ENCODE data around the gene TMPRSS6. TPM values are rescaled to one million over a fixed set of nuclear protein-coding genes. Genes with fewer than 3 reads are reported as not detected.
A peak's percentile ranks its signal among the peaks of the same experiment; 100 is the strongest.

TMPRSS6 gene
- total RNA-seq, 1 experiment from 2014 or later, result not detected

DNA sequence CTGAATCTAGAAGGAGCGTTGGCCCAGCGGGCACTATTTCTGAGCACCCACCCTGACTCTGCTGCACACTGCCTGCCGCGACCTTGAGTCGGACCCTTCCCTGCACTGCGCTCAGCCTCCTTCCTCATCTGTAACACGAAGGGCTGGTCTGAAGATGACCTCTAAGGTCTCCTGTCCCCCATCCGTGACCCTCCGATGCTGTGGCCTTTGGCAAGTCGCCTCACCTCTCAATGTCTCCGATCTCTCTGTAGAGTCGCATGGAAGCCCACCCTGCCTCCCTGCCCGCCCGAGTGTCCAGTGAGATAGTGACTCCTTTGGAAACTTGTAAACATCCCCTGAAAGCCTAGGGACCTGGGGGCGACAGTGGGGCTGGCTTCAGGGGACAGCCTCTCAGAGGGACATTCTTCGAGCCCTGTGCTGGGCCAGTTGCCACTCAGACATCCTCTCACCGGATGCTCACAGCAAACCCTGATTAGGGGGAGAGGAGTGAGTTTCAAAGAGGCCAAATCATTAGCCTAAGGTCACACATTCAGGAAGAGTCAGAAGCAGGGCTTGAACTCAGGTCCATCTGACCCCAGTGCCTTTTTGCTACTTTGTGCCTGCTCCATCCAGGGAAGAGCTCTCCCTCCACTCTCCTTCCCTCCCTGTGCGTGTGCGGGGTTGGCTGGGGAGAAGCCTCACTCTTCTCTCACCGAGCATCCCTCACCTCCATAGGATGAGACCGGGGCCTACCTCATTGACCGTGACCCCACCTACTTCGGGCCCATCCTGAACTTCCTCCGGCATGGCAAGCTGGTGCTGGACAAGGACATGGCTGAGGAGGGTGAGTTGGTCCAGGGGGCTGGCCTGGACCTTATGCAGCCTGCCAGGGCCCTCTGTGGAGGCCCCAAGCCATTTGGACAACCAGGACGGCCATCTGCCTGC lies 56.9 kb downstream of the TMPRSS6 start:
- DNase-seq (ENCODE audit: low read depth), result no peak

DNA sequence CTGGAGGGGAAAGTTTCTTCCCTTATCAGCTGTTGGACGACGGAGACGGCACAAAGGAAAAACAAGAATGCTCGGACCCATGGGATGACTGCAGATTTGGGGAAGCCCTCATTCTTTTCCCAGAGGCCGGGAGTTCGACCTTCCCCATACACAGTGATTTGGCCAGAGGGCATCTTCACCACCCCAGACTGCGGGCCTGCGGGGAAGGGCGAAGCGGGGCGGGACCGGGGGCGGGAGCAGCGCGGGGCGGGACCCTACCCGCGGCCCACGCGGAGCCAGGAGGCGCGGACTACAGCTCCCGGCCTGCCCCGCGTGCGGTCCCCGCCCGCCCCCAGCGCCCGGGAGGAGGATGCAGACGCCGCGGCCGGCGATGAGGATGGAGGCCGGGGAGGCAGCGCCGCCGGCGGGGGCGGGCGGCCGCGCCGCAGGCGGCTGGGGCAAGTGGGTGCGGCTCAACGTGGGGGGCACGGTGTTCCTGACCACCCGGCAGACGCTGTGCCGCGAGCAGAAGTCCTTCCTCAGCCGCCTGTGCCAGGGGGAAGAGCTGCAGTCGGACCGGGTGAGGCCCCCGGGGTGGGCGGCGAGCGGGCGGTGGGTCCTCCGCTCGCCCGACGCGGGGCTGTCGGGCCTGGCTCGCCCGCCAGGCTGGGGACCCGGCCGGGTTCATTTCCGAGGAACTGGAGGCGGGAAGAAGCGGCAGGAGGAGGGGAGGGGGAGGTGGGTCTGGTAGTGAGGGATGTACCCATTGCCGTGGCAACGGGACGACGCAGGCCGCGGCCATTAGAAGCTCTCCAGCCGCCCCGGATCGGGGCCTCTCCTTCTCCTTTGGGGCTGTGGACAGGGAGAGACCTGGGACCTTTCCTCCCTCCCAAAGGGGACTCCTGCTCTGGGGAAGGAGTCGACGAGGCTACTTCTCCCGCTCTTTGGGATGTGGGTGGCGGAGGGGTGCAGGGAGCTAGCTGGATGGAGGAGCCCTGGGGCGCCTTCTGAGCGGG lies 57.8 kb downstream of the TMPRSS6 start, which contains the start of gene KCTD17:
Gene KCTD17, plus strand, starts transcription at position 352 of the 995 bp plus-strand sequence. Its CDS starts 19 bp downstream, at position 371.
- peak; percentile 67 for DNase-seq (ENCODE audit: low read depth)

DNA sequence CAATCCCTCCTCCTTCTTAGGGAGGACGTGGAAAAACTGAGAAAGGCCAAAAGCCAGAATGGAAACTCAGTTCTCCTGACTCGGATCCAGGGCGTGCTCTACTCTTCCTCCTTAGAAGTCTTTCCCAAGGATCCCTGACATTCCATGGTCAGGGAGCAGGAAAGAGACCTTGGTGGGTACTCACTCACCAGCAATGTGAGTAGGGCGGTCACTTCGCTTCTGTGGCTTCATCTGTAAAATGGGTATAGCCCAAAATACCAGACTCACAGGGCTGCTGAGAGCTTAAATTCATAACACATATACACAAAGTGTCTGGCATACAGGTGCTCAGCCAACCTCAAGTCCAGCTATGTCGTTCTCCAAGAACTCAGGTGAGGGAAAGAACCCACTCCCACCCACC lies 58.6 kb downstream of the TMPRSS6 start:
- no peak for DNase-seq (ENCODE audit: low read depth)

DNA sequence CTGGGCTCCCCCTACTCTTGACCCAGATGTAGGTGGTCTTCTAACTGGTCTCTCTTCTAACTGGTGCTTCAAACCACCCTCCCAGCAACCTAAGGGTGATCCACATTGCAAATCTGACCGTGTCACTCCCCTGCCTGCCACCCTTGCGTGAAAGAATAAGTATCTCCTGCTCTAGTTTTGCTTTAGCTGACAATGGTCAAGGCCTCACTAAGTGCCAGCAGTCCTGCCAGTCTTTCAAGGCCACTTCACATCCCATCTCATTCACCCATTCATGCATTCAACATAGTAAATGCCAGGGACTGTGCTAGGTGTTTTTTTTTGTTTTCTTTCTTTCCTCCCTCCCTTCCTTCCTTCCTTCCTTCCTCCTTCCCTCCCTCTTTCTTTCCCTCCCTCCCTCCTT lies 60.3 kb downstream of the TMPRSS6 start:
- DNase-seq (ENCODE audit: low read depth), result no peak

DNA sequence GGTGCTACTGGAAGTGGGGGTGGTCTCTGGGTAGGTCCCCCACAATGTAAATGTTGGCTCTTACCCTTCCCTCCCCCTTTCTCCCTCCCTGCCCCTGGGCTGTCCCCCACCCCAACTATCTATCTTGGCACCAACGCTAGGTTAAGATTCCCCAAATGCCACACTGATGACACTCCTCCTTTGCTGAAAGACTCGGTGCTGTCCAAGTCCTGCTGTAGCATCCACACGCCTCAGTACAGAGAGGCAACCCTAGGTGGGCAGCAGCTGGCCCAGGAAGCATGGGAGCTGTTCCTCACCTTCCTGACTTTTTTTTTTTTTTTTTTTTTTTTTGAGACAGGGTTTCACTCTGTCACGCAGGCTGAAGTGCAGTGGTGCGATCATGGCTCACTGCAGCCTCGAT lies 61.4 kb downstream of the TMPRSS6 start:
- DNase-seq (ENCODE audit: low read depth), result no peak

DNA sequence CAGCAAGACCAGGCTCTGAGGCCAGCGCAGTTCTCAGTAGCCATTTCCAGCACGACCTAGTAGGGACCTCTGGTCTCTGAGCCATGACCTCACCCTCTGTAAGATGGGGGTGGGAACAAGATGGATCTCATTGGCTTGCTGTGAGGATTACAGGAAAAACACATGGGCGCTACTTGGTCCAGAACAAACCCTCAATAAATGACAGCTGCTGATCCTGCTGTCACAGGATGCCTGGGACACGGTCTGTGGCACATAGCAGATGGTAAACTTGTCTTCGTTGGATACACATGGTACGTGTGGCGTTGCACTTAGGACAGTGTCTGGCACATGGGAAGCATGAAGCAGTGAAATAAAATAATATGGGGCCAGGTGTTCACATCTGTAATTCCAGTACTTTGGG lies 62.5 kb downstream of the TMPRSS6 start:
- DNase-seq (ENCODE audit: low read depth), result no peak

DNA sequence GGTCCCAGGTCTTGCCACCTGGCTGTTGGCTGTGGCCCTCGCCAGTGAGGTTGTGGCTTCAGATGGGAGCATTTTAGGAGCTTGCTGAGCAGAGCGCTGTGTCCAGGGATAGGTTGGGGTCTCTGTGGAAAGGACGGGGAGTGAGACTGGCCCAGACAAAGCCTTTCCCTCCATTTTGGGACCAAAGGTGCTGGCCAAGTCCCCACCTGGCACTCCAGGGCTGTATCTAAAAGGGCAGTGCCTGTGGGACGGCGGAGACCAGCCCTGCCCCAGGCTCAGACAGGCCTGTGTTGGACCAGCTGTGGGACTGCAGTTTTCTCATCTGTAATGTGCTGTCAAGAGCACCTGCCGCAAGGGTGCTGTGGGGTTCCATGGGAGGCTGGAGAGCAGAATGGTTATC lies 62.9 kb downstream of the TMPRSS6 start:
- DNase-seq (ENCODE audit: low read depth), result no peak

DNA sequence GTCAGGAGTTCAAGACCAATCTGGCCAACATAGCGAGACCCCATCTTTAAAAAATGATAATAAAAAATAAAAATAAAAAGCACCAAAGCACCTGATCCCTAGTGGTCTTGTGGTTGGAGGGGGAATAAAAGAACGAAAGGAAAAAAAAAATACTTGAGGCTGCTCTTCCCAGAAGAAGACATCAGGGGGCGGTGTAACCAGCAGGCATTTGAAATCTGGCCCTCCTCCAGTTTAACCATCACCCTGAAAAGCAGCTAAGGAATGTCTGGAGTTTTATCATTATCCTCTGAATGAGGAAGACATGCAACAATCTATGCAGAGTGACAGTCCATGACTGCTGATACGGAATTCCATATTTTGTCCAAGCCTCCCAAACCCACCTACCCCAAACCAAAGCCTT lies 63.6 kb downstream of the TMPRSS6 start:
- peak; percentile 29 for DNase-seq (ENCODE audit: low read depth)

DNA sequence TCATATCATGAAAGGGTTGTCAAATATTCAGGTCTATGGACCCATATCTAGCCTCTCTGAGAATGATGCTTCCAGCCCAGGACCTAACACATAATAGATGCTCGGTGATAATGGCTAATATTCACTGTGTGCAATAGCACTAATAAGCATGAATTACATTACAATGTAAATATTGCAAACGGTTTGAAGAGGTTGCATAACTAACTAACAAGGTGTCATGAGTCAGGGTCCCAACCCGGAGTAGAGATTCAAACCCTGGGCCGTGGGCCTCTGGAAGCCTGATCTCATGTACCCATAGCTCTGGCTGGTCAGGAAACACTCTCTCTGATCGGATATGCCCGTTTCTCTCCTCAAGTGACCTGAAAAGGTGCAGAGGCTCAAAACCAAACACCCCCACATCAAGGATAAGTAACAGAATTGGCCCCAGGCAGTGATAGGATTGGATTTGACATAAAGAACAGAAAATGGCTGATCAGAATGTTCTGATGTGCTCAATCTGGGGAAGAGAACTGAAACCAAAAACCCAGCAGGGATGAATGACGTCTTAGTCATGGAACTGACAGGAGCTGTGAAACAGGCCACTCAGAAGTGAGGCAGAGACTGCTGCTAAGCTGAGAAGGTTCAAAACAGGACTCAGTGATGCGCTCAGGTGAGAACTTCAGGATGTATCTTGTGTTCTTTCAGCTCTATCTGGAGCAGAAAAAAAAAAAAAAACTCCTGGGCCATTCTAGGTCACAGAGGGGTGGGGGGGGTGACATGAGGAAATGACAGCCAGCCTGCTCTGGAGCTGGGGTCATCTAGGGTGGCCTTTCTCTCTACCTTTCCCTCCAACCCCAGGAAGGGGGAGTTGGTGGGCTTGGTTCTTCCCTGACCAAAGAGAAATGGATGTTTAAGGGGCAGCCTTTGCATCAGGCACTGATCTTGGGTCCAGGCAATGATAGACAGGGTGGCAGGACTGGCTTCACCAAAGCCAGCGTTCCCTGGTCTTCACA lies 64.6 kb downstream of the TMPRSS6 start:
- no peak for DNase-seq (ENCODE audit: low read depth)

DNA sequence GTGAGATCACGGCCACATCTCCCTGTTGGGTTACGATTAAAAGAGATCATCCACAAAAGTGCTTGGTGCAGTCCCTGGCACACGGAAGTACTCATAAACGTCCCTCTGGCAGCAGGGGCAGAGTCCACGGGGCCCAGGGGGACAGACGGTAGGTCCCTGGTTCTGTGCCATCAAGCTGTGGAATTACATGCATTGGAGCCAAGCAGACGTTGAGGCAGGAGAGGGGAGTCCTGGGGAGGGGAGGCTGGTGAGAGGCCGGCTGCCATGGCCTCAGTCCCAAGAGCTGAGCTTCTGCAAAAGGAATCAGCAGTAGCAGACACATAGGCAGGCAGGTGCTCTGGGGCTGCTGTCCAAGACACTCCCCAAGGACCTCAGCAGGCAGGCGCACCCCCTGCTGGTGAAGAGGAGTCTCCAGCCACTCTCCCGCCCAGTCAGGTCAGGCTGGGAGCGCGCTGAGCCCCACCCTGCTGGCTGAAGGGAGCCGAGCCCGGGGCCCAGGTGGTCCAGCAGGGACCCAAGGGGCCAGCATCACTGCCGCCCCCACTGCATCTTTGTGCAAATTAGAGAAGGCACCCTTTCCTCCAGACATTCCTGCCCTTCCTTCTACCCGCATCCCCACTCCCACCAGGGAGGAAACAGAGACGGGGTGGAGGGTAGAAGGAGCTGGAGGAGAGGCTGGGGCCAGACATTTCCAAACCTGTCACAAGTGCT lies 65.5 kb downstream of the TMPRSS6 start:
- DNase-seq (ENCODE audit: low read depth), result peak; percentile 23

DNA sequence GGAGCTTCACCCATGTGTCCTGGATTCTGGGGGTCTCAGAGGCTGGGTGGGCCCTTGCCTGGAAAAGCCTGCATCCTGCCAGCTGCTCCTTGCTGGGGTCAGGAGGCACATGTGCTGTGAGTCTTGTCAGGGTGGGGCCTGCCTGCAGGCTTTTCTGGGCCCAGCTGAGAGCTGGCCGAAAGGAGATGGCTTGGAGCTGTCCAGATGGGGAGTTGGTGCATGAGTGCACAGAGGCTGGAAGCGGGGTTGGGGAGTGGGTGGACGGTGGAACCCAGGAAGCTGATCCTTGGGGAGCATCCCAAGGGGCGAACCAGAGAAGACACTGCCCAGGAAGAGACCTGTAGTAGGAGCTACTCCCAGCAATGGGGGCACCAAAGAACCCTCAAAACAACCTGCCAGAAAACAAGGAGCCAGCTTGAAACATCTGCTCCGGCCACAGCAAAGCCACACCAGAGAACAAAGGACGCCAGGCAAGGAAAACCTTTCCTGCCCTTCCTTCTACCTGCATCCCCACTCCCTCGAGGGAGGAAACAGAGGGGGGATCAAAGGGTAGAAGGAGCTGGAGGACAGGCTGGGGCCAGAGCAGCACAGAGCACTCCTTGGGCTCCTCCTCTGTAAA lies 66.2 kb downstream of the TMPRSS6 start:
- no peak for DNase-seq (ENCODE audit: low read depth)

DNA sequence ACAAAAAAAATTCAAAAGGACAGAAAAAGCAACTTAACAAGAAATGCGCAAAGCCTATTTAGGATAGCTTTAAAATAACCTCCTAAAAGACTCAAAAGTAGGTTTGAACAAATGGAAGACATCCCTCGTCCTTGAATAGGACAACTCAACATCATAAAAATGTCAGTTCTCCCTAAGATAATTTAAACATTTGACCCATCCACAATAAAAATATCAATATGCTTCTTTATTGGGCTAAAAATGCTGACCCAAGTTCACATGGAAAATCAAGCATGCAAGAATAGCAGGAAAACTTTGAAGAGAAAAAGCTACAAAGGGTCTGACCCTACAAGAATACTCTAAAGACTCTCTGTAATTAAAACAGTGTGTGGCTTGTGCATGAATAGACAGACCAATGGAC lies 70.0 kb downstream of the TMPRSS6 start:
- DNase-seq (ENCODE audit: low read depth), result no peak

DNA sequence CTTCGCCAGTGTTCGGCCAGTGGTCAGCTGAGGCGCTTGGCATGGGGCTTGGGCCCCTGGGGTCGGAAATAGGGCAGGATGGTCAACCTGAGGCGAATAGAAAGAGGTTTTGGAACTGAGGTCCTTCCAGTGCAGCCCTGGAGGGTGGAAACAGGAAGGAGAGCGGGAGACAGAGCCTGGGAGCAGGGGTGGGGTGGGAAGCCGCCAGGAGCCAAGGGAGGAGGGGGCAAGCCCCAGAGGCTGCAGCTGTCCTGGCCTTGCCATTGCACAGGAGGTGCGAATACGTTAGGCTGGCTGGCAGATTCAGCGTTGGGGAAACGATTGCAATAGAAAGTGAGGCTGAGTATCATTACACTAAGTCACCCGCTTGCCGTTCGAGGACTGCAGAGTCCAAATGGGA lies 71.8 kb downstream of the TMPRSS6 start:
- DNase-seq (ENCODE audit: low read depth), result no peak

DNA sequence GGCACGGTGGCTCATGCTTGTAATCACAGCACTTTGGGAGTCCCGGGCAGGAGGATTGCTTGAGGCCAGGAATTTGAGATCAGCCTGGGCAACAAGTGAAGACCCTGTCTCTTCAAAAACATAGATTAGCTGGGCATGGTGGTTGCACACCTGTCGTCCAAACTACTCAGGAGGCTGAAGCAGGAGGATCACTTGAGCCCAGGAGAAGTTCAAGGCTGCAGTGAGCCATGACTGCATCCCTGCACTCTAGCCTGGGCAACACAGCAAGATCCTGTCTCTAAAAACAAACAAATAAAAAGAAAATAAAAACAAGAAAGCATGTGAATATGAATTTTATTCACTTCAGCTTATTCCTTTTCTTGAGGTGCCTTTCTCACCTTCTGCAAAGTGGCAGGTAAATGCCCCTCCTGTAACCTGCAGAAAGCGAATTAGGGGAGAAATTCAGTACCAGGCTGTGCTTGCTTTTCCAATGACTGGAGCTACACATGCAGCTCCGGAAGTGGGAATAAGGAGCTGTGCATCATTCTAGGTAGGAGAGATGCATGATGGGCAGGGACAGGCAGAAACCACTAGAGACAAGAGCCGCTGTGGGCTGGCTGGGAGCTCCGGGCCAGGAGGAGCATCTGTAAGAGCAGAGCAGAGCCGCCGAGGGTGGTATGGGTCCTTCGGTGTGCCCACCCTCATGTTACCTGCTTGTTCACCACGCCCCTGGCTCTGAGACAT lies 72.7 kb downstream of the TMPRSS6 start:
- DNase-seq (ENCODE audit: low read depth), result no peak

DNA sequence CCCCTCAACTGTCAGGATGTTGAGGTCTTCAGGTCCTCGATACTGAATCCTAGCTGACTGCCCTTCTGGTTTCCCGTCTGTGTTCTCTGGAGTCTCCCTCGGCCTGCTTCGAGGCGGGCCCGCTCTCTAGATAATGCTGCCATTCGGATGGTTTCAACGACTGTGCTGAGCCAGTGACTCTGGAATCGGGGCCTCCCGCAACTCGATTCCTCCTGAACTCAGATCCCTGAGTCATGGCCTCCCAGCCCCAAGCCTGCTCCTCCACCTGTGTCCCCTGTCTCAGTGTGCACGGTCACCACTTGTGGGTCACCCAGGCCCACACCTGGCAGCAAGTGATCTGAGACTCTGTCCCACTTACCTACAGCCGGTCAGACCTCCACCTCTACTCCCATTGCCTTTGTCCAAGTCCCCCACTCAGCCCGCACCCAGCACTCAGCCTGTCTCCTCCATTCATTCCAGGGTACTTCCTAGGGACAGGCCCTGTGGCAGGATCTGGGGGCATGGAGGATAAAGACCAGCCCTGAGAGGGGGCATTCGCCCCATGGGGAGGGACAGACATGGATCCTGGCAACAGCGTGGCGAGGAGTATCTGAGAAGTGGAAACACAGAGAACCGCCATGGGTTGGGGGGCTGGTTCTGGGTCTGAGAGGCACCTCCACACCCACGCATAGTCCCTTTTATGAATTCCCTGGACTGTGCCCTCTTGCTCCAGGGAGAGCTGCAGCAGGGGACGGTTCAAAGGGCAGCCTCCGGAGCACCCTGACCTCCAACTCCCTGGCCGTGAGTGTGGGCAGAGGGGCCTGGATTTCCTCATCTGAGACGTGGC lies 75.7 kb downstream of the TMPRSS6 start:
- no peak for DNase-seq (ENCODE audit: low read depth)

DNA sequence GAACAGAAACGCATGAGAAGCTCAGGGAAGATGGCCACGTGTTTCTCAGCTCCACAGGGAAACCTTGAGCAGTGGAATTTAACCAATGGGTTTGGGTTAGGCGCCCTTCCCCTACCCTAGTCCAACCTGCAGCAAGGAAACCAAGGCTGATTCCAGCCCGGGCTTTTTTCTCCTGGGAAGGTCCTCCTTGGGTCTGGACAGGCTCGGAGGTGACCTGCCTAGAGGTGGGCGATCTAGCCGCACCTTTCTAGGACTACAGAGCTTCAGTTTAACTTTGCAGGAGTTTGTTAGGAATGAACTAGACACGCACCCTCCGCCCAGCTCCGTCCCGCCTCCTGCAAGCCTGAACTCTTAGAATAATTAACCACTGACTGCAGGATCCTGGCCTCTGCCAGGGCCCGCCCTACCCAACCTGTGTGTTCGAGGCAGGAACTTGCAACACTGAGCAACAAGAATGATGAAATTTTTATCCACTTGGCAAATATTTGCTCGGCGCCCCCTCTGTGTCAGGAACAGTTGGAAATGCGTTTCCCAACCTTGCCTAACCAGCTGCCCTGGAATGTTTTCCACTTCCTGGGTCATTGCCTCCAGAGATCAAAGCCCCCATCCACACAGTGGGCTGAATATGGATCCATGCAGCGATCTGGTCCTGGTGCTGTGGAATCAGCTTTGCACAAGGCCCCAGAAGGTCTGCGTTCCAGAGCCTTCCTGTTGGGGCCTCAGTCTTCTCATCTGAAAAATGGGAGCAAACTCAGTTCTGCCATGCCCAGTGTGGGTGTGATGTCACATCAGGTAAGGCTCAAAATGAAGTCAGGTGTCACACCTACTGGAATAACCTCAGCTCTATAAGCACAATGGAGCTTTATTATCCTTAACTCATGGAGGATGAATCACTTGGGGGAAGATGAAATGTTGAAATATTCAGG lies 76.7 kb downstream of the TMPRSS6 start:
- DNase-seq (ENCODE audit: low read depth), result no peak

DNA sequence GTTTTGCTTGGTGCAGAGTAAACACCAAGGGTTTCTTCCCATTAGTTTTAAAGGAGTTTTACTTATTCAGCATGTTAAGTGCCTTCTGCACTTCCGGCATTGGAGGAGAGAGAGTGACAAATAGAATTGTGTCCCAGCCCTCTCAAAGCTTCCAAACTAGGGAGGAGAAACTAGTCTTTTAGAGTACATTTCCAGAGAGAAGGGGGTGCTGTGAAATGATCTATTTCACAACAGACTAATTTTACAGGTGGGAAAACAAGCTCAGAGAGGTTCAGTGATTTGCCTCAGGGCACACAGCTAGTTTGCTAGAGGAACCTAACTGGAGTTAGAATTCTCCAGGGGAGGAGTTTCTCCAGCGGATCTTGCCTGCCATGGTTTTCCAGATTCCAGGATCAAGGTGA lies 77.4 kb downstream of the TMPRSS6 start:
- DNase-seq (ENCODE audit: low read depth), result no peak

All from LHCN-M2 (cell line).